AG09319 (cell line): ENCODE measurements around the gene DMAP1.

Experiments used
- DNase-seq: peaks from one replicate; pipeline ENCODE4 v3.0.0-alpha.2; 2010; ENCODE audit warnings: low read depth; ENCODE audit errors: extremely low read depth
- CTCF ChIP-seq: IDR thresholded peaks from 2 replicates; pipeline ENCODE4 v1.5.1; 2011; ENCODE audit warnings: low read depth, mild to moderate bottlenecking, inconsistent platforms, low read length, moderate library complexity

The DMAP1 gene

DNA sequence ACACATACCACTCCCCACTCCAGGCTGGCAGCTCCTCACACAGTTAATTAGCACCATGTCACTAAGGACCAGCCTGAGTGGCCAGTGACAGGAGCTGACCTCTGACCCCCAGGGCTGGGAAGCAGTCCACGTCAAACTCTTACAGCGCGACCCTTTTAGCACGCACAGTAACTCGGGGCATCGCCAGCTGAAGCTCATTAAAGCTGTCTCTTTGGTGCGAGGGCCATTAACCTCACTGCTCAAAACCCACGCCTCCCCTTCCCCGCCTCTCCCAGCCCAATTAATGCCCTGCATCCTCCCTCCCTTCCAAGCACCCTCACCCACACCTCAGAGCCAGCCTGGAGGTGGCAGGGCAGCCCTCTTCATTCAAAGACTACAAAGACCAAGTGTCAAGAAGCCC lies 31.7 kb downstream of the DMAP1 start:
- no peak for TF ChIP-seq CTCF
- no peak for DNase-seq

GRCh38 chr1:44246806-44247205 lies 33.5 kb downstream of the DMAP1 start:
- DNase-seq: no peak
- no peak for TF ChIP-seq CTCF

DNA sequence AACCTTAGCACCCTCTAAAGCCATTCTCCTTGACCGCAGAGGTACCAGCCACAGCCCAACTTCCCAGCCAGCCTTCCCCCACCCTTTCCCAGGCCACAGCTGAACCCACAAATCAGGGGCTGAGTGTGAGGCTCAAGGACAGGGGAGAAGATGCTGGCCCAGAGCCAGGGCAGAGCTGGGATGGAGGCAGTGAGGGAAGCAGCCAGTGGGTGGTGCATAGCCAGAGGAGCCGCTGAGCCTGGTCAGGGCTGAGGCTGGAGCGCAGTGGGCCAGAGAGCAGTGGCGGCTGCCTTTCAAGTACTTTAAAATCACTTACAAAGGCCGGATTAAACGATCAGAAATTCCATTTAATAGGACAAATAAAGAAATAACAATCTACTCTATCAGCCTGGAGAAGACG lies 36.3 kb downstream of the DMAP1 start:
- DNase-seq: no peak
- TF ChIP-seq CTCF: no peak

DNA sequence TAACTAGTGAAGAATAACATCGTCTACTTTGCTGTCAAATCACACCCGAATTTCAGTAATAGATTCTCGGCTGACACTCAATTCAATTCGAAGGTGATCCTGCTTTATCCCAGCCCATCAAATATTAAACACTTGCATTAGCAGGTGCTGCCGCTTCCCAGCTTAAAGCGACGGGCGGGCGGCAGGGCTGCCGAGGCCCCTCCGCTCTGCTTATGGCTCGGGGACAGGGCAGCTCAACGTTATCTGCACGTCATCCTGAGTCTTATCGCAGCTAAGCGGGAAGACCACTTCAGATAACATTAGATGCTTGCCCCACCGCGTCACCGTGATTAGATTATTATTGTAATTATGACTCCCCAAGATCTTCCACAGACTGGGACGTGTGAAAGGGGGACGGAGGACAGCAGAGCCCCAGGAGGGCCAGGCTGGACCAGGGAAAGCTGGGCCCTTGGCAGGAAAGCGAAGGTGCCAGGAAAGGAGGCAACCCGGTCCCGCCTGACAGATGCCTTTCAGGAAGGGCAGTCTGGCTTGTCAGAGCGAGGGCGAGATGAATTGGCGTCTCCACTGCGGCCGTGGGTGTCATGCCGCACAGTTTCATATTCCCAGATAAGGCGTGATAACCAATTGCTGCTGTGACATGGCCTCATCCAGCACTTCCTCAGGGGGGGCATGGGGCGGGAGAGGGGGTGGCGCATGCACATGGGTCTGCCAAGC lies 37.0 kb downstream of the DMAP1 start:
- TF ChIP-seq CTCF: no peak
- no peak for DNase-seq

DNA sequence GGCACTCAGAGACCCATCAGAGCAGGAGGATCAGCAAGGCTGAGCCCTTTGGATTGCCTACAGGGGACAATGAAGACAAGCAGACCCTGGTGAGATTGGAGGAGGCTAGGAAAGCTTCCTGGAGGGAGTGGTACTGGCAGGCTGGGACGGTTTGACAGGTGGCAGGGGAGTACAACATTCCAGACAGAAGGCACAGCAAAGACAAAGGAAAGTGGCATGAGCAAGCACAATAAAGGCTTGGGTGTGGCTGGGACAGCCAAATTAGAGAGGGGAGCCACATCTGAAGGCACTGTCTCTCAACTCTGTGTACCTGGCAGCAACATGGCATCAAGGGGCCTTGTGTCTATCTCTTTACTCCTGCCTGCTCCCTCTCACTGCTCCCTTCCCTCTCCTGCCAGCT lies 38.2 kb downstream of the DMAP1 start:
- no peak for TF ChIP-seq CTCF
- DNase-seq: no peak

DNA sequence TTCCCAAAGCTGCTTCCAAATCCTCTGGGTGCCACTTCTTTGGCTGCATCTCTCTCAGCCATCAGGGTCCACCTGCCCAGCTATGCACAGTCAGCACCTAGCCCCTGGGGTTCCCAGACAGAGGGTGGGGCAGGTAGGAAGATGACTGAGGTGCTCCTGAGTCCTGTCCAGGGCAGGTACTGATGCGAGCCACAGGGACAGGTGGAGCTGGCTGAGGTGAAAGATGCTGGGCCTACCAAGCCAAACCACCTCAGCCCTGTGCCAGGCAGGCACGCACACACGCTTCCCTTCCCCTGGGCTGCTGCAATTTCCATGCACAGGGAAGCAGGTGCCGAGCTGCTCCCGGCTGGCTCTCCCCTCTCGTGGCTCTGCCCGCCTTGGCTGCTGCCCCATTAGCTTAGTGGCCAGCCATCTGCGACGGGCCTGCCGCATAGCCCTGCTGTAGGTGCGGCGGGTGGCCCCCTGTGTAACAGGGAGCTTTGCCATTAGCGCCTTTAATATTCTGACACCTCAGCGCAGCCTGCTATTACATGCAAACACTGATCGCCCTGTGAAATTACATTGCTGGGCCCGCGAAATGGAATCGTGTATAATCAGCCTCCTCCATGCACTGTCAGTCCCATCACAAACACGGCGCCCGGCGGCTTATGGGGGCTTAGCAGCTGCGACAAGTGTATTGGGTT lies 38.9 kb downstream of the DMAP1 start:
- DNase-seq: no peak
- TF ChIP-seq CTCF: no peak

GRCh38 chr1:44254392-44254910 lies 41.2 kb downstream of the DMAP1 start:
- no peak for DNase-seq
- TF ChIP-seq CTCF: no peak
